Activated CD8-positive, alpha-beta memory T cell treated with anti-CD3 and anti-CD28 coated beads, Interleukin-2, amount 50 U/mL, for 48 hours (primary cell): ENCODE results near the gene PEX12.
"Not testable (repeated sequence)": the region's sequence is repeated elsewhere in the genome, so short reads cannot be mapped to it uniquely, and the experiment has no call there.

Experiments
- DNase-seq: peaks from one replicate; pipeline ENCODE4 v3.0.0-alpha.2; 2020

Gene PEX12

DNA sequence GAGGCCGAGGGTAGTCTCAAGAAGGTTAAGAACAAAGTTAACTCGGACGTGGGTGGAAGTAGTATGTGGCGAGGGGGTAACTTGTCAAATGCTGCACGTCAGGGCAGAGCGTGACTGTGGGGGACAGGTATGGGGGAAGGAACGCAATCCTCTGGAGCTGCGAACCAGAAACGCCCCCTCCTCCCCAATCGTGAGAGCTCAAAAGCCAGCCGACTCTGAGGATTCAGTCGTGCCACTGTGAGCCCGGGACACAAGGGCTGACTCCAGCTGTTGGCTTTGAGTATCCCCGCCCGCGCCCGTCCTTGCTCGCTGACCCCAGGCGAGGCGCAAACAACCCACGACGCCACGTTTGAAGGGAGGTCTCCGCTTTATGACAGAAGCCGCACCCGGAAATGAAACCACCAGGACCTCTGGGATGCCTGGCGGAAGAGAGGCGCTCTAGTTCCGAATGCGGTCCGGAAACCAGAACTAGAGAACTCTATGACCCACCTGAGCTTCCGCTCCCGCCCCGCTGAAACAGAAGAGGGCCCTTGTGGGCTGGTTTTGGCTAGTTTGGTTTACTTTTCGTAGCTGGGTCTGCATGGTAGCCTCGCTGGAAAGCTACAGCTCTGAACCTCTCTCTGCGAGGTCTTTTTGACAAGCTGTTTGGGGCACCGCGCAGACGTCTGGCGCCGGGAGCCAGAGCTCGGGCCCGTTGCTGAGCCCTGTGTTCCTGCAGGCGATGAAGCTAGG is at the start of gene PEX12:
Gene PEX12, minus strand, starts transcription at position 375 of the 732 bp plus-strand sequence. CDS start 550 bp downstream, outside the sequence.
- peak; percentile 88 for DNase-seq

DNA sequence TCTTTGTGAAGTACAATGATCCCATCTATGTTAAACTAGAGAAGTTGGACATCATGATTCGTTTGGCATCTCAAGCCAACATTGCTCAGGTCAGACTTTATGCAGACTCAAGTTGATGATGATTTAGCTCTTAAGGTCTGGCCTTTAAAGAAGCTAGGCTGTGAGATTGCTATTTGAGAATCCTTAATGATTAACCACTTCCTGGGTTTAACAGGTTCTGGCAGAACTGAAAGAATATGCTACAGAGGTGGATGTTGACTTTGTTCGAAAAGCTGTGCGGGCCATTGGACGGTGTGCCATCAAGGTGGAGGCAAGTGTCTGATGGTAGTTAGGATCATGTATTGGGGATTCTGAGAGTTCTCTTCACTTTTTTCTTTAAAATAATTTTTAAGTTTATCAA is 49.0 kb upstream of the PEX12 start:
- no peak for DNase-seq

DNA sequence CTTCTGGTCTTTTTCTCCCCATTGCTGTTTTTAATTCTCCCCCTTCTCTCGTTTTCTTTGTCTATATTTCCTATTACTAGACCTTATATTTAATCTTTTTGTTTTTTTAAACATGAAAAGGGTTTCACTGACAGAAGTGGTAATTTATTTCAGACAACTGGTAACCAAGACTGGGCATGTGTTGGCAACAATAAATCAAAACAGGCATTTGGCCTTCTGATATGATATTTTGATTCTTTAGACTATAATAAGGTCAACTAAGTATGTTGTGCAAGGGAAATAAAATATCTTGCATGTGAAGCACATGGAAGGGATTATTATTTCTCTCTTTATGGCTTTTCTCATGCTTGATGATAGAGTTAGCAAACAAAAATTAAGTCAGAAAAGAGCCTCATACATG is 43.4 kb upstream of the PEX12 start:
- no peak for DNase-seq

DNA sequence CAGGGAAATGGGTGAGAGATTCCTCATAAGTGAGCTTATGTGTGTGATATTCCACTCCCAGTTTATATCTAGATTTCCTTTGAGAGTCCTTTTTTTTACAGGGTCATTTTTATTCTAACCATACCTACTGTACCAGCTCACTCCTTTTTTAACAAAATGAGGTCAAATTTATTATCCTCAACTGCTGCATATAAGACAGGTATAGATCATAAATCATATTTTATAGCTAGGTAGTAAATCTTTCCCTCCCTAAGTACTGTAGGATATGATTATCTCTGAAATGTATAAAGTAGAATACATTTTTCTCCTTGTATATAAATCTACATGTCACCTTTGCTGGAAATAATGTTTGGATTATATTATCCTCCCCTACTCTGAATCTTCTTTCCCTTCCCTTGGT is 40.3 kb upstream of the PEX12 start:
- no peak for DNase-seq

DNA sequence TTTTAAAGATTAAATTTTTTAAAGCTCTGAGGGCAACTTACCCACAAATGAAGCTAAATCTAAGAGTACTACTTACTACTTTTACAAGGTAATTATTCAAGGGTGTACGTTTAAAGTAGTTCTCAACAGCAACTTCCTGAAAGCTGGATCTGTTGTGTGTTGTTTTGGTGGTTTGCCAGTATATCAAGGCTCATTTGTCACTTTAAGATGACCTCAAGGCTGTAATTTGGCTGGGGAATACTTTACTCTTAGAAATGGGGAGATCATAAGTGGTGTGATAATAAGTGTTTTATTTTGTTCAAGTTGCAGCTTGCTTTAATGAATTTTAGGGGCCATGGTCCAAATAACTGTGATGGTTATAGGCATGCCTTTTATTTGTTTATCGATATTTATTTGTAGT is 39.1 kb upstream of the PEX12 start:
- no peak for DNase-seq

DNA sequence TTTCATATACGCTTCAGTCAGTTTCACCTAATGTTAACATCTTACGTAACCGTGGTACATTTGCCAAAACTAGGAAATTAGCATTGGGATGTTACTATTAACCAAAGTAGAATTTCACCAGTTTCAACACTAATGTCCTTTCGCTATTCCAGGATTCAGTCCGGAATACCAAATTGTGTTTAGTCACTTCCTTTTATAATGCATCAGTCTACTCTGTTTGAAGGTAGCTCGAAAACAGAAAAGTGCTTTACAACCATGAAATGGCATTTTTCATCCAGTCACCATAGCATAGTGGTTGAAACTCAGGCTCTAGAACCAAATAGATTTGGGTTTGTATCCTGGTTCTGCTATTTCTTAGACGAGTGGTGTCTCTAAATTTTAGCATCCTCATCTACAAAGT is 38.2 kb upstream of the PEX12 start:
- no peak for DNase-seq

DNA sequence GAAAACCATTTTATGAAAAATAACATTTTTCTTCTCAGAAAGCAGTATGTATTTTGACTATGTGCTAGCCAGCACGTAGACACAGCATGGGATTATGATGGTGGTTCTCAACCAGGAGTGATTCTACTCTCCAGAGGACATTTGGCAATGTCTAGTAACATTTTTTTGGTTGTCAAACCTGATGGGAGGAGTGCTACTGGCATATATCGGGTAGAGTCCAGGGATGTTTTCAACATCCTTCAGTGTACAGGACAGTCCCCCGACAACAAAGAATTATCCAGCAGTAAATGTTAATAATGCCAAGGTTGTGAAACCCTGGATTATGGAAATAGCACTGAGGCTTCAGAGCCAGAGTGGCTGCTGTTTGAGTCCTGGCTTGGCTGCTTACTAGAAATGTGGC is 36.4 kb upstream of the PEX12 start:
- DNase-seq: no peak

DNA sequence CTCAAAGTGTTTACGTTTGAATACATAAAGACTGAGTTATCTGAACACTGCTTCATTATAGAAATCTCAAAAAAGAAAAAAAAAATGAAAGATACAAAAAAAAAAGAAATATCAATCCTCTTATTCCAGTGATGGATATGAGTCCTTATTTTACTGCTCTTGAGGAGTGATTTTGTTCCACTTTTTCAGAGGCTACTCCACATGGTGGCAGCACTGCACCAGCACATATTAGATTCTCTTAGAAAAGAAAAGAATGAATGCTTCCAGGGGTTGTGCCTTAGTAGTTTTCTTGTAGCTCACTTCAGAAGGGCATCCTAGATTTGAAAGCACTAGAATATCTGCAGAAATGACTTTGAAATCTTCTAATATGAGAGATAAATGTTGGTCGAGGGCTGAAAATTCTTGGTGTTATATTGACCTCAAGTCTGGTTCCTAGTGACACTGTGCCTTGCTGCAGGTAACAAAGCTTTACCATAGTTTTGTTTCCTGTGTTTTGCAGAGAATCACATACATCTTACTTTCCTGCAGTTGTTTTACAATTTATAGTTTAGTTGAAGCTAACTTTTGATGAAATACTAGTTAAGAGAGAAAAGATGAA is 34.7 kb upstream of the PEX12 start:
- DNase-seq: no peak

DNA sequence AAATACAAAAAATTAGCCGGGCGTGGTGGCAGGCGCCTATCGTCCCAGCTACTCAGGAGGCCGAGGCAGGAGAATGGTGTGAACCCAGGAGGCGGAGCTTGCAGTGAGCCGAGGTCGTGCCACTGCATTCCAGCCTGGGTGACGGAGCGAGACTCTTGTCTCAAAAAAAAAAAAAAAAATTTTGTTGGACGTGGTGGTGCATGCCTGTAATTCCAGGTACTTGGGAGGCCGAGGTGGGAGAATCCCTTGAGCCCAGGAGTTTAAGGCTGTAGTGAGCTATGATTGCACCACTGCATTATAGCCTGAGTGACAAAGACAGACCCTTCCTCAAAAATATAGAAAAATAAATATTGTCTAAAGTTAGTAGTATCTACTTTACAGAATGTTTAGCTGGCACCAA is 32.4 kb upstream of the PEX12 start:
- not testable (repeated sequence) for DNase-seq

DNA sequence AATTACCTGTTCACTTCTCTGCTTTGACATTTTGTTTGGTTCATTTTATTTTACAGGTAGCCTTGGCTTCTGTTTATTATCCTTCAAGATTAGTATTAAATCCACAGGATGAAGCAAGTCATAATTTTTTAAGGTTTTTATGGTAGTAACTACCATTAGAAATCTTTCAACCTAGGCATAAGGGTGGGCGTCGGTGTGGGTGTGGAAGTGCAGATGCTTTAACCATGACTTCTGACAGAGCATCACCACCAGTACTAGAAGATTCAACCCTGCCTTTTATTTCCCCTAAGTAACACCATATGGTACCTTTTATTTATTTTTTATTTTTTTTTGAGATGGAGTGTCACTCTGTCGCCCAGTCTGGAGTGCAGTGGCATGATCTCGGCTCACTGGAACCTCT is 31.5 kb upstream of the PEX12 start:
- DNase-seq: no peak

DNA sequence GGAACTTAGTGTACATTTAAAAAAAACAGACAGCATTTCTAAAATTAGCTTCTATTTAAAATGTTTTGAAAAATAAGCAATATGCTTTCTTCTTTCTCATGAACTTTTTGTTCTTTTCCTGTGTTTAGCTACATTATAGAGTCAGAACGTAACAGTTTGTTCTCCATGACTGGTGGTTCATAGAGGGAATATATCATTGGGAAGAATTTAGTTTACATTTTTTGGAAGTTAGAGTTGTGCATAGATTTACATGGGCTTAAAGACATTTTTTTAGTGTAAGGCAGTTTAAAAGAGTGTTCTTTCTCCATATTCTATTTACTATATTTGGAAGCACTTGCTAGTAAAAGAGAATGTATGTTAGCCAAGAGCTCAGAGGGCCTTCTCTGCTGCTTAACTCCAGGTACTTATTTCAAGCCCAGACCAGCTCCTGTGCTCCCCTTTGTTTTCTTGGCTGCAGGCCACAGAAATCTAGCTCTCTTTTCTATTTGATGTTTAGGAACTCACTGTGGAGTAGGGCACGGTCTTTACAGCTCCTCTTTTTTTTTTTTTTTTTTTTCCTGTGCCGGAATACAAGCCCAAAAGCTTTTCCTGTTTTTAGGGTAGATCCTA is 29.0 kb upstream of the PEX12 start:
- DNase-seq: no peak

DNA sequence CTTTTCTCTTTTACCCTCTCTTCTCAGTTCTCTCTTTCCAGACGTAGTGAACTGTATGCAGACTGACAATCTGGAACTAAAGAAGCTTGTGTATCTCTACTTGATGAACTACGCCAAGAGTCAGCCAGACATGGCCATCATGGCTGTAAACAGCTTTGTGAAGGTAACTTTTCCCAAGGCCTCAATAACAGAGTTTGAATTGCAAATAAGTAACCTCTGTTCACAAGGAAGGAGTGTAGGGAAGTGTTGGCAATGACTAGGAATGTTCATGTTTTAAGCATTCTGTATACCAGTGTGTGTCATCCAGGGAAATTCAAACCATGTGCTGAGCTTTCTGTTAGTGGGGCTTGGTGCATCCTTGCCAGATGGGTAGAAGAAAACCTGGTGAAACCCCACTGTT is 27.3 kb upstream of the PEX12 start:
- no peak for DNase-seq

DNA sequence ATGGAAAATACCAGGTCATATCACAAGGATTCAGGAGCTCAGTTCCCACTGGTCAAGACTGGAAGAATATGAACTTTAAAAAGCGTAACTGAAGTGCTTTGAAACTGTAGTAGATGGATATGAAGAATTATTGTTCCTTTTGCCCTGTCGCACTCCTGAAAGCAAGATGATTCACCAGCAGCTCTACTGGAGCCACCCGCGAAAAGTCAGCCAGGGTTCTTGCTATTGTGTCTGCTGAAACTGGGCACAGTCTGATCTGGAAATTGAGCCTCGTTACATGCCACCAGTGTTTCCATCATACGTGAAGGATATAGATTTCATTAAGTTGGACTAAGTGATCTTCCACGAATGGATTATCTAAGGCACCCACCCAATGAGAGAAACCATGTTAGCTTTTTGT is 25.3 kb upstream of the PEX12 start:
- no peak for DNase-seq

DNA sequence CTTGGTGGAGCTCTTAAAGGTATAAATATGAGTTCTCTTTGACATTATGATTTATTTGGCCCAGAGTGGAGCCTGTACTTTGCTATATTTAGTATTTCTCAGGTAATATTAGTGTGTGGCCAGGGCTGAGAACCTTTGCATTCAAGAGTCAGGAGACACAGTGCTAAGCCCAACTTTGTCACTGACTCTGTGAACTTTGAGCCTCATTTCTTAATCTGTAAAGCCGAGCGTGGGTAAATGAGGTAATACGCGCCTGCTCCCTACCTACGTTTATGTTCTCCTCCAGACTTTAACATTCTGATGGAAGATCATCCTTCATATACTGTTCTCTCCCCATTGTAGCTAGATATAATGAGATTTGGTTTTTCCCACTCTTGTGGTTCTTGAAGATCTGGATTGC is 19.2 kb upstream of the PEX12 start:
- no peak for DNase-seq

DNA sequence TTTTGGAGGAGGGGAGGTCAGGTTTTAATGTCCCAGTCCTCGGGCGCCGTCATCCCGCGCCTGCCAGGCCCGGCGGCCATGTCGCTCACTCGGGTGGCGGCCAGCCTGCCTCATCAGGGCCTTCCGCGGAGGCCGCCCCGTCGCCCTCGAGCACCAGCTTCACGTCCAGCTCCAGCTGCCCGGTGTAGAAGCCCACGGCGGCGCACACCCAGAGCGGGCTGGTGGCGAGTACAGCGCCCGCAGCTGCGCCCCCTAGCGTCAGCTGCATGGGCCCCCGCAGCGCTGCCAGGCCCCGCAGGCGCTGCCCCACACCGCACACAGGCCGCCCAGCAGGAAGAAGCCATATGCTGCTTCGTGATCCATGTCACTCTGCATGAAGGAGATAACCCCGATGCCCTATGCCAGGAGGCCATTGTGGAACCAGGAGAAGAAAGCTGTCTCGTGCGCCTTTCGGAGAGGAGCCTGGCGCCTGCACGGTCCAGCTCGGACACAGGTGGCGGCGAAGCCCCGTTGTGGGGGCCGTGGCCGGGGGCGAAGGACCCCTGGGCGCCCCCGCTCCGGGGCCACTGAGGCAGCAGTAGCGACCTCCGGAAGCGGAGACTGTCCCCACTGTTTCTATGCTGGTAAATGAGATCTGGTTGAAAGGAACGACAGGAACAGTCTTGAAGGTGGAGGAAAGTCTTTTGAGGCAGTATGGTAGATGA is 18.3 kb upstream of the PEX12 start:
- DNase-seq: no peak

DNA sequence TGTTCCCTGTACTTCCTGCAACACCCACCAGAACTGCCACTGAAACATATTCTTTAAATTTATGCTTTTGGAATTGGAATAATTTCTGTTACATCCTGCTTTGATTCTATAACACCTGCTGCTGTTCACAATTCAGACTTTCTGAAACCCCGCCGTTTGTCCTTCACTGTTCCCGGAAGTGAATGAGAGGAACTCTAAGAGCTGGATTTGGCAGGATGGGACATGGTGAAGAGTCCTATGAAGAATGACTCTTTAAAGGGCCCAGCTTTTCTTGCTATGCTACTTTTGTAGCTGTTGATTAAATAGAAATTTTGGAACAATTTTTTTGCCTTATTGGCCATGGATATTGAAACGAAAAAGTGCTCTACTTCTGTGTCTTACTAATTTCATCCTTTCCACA is 17.7 kb upstream of the PEX12 start:
- no peak for DNase-seq

DNA sequence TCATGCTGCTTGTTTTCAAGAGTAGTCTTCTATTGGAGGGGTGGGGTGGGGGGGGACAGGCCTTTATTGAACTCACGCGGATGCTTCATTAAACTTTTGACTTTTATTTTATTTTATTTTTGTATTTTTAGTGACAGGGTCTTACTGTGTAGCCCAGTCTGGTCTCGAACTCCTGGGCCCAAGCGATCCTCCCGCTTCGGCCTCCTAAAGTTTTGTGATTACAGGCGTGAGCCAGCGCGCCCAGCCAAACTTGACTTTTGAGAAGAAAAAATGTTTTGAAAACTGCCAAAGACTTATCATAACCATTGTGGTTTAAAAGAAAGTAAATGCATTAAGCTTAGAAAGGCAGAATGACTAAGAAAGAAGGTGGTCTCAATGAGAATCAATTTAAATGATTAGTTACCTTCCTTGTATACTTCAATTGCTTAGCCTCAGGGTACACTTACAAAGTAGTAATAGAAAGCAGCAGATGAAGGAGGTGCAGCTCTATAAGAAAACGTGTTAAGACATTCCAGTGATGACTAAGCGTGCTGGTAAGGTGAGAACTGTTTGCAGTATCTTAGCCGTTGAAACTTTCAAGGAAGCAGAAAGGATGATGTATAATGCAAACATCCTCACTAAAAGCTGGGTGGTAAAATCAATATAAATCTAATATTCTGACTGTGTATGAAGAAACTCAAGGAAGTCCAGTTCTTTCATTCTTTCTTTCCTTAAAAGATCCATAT is 10.0 kb upstream of the PEX12 start:
- DNase-seq: no peak

DNA sequence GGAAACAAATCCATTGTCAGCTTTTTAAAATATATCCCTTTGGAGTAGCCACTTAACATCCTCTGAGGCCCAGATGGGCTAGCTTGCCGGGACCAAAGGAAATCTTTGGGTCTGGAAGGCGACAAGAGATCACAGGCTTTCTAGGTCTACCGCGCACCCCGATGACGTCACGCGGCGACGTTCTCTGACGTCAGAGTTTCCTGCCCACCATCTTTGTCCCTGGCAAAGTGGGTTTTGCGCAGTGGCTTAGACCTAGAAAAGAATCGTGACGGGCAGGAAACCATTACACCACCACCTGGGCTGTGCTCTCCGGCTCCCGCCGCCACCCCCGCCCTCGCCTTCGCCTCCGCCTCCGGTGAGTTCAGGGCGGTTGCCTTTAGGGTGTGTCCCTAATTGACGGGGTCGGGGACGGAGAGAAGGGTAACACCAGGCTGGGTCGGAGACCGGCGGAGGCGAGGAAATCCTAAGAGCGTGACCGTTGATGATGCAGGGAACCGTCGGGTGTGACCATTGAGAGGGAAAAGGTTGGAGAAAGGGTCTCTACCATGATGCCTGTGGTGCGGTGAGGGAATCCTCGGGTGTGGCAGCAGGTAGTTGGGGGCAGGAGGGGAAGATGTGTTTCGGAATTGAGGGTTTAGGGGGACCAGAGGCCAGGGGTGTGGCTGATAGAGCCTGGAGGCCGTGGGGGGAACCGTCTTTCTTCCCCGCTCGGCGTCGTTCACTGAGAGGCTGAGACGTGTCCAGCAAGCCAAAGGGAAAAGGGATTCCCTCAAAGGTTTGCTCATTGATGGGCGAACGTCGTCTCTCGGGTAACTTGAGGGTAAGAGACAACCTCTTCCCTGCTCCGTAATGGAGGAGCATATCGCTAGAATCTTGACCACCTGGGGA is 8.9 kb upstream of the PEX12 start, which contains the start of gene AP2B1:
Gene AP2B1, plus strand, starts transcription at position 249 of the 888 bp plus-strand sequence. CDS start 6,709 bp downstream, outside the sequence.
- DNase-seq: peak; percentile 100

DNA sequence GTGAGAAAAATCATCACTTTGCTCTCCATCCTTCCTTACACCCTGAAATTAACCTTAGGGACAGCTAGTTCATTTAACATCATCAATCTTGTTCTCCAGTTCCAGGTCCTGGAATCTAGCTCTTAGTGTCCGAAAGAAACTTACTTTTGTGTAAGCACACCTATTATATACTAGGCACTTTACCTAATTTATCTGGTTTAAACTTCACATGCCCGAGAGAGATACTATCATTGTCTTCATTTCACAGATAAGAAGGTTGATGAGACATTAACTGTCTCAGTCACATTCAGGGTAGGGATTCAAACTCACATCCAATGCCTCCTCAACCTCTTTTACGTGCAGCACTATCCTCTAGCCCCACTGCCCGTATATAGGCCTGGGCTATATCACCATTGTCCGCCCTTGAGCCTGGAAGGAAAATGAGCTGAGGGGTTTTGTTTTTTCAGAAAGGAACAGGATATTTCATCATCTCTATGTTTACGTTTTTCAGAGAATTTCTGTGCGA is 8.2 kb upstream of the PEX12 start:
- peak; percentile 61 for DNase-seq

DNA sequence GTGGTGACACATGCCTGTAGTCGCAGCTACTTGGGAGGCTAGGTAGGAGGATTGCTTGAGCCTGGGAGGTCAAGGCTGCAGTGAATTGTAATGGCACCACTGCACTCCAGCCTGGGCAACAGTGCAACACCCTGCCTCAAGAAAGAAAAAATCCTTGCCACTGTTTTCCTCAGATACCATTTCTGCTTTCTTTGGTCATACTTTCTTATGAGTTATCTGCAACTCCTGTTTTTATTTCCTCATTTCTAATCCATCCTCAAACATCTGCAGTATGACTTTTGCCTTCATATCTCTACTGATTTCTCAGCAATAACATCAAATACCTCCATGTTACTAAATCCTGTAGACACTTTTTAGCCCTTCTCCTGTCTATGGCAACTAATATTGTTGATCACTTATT is 5.7 kb upstream of the PEX12 start:
- DNase-seq: no peak

DNA sequence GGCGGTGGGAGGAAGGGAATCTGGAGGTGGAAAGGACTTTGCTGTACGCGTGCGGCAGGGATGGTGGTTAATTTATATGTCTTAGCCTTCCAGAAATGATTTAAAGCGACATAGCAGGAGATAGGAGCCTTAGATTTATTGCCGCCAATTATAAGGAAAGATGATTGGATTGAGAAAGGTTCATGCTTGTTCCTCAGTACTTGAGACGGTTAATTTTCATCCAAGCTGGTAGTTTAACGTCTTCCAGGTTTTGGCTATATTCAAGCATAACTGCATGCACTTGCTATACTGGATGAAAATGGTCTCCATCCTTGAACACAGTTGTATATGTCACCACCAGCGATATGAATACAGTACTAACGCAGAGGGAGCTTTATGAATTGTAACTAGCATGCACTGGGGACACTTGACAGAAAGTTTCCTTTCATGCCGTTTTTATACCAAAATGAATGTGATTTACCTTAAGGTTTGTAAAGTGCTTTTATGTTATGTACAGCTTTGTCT is 610 bp upstream of the PEX12 start:
- no peak for DNase-seq

DNA sequence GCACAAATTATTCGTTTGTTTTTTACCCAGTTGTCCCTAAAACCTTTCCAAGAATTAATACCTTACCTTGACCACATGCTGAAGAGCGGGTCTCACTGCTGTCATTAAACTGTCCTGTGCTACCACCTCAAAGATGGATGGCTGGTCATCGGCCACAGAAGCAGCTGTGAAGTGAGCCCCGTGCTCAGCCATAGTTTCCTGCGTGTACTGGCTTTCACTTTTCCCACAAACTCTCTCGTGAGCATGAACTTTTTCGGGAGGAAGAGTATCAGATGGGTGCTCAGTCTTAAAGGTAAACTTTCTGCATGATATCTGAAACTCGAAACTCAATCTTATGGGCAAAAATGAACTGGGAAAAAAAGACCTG is 558 bp downstream of the PEX12 start:
- no peak for DNase-seq
